ENCODE measurements around the gene NEU2.
"Not testable (repeated sequence)": the region's sequence is repeated elsewhere in the genome, so short reads cannot be mapped to it uniquely, and the experiment has no call there.

NEU2 gene

DNA sequence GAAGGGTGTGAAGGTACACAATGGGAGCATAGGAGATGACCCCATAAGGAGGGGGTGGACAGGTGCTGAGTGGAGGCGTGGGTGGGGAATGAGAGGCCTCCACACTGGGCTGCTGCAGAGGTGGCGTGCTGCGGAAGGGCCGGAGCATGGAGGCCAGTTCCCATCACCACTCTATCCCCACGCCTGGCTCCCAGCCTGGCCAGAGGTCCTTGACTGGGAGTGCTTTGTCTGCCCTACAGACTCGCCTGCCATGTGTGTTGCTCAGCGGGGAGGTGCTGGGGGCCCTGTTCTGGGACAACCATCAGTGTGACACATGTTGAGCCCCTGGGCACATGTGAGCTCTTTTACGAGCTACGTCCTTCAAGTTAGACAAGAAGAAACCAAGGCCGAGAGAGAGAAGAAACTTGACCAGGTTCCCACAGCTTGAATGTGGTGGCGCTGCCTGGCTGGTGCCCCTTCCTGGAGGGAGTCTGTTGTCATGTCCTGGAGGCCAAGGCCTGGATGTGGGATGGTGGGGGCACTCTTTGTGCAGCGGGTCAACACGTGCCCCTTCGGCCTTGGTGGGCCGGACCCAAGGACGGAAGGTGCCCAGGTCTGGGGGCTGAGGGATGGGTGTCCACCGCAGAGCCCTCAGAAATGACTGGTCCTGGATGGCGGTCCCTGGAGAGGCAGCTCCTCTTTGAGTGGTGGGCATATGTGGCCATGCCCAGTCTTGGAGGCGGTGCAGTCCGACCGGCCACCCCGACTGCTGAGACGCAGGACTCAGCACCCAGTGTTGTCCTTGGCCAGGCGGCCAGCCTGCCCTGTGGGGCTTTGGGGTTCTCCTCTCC lies 26.5 kb downstream of the NEU2 start:
- no peak for DNase-seq (ENCODE audit: low spot score)

DNA sequence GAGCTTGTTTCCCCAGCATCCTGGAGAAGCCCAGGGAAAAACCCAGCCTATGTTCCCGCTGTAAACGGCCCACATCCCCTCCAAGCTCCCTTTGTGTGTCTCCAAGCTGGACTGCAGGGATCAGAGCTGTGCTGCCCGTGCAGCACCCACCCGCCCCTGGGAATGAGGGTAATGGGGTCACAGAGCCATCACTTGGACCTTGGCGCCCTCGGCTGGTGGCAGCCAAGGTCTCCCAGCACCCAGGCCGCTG lies 27.0 kb downstream of the NEU2 start:
- DNase-seq (ENCODE audit: low spot score), result no peak

DNA sequence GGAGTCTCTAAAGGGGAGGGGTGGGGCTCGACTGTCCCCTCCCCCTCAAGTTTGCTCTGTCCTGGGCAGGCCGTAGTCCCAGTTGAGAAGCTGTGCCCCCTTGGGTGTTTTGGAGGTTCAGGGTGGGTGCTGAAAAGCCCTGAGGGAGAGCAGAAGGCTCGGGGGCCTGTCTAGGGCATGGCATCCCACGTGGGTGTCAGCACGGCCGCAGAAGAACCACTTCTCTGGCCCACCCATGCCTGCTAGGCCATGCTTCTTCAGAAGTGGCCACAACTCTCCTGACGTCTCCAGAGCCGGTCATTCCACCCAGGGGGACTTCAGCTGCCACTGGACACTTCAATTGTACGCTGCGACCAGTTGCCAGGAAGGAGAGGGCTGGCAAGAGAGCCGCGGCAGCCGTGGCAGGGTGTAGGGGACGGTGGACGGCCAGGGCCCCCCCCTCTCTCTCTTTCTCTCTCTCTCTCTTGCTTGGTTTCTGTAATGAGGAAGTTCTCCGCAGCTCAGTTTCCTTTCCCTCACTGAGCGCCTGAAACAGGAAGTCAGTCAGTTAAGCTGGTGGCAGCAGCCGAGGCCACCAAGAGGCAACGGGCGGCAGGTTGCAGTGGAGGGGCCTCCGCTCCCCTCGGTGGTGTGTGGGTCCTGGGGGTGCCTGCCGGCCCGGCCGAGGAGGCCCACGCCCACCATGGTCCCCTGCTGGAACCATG lies 27.5 kb downstream of the NEU2 start, which contains the start of gene INPP5D:
Gene INPP5D, plus strand, starts transcription at position 546 of the 704 bp plus-strand sequence. Its CDS starts 137 bp downstream, at position 683.
- no peak for DNase-seq (ENCODE audit: low spot score)

DNA sequence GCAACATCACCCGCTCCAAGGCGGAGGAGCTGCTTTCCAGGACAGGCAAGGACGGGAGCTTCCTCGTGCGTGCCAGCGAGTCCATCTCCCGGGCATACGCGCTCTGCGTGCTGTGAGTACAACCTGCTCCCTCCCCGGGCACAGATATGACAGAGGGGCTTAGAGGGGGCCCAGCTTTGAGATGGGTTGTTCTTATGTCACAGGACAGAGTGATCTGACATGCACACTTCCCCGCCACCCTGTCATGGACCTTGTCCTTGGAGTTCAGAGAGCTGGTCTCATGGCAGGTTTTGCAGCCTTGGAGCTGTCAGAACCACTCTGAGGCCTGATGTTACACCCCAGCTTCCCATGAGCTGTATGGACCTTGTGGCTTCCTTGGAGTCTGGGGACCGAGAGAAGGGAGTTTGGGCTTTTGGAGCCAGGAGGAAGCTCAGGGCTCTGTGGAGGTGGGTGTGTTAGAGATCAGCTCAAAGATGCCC lies 28.1 kb downstream of the NEU2 start:
- DNase-seq (ENCODE audit: low spot score), result no peak

DNA sequence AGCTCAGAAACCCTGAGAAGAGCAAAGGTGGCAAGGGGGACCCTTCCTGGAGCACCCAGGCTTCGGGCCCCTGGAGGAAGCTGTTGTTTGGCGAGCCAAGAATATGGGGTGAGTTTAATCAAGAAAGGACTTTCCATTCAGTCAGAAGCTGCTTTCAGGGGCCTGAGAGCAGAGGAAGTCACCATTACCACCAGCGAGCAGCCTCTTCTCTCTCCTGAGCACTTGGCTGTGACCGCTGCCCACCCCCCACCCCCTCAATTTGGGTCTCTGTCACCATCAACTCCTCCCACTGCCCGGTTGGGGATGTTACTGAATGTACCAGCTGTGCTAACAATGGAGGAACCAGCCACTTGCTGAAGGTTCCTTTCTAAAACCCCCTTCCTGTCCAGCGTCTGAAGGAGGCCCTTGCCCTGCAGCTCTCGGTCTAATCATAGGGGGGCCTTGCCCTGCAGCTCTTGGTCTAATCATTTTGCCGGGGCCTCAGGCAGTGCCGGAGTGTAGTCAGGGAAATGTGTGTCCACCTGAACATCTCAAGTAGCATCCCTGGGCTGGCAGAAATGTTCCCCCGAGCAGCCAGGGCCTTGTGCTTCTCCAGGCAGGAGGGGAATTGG lies 28.6 kb downstream of the NEU2 start:
- DNase-seq (ENCODE audit: low spot score), result no peak

DNA sequence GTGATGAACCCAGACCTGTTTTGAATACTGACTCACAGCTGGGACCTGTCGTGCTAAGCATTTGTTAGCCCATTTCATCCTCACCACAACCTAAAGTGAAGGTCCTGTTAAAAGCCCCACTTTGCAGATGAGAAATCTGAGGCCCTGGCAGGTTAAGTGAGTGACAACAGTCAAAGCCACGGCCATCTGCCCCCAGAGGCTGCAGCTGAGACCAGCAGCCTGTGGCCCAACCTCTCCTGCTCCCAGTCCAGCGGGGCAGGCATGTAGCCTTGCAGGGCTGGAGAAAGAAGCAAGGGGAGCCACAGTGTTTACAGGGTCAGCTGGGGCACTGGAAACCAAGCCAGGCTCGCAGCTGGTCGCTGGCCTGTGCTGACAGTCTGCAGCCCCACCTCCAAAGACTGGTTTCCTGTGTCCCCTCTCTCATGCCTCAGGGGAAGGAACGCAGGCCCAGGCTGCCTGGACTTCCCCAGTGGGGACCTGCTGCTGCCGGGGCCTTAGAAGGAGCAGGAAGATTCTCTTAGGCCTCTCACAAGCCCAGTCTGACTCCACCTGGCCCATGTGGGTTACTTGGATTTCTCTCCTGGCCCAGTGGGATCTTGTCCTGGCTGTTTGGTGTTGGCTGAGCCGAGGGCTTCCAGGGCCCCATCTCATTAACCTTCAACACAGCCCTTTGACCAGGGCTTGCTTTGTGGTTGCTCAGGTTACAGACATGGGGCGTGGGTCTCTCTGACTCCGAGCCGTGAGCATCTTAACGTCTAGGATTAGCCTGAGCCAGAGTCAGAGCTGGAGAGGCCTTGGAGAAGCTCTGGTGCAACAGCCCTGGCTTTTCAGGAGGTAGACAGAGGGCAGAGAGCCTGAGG lies 29.3 kb downstream of the NEU2 start:
- no peak for DNase-seq (ENCODE audit: low spot score)

DNA sequence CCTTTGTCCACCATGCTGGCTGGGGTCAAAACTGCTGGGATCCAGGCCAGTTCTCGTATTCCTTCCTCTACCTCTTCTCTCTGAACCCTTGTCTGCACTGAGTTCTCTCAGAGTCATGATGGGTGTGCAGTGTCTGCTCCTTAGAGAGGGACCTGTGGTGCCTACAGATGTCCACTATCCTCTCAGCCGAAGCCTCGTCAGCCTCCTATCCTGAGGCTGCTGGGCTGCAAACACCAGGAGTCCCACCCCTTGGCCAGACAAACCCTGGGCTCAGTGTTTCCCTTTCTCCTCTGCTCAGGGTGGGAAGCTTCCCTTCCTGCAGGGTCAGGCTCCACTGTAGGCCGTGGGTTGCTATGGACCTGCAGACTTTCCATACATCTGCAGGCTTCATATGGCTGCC lies 30.0 kb downstream of the NEU2 start:
- no peak for DNase-seq (ENCODE audit: low spot score)

DNA sequence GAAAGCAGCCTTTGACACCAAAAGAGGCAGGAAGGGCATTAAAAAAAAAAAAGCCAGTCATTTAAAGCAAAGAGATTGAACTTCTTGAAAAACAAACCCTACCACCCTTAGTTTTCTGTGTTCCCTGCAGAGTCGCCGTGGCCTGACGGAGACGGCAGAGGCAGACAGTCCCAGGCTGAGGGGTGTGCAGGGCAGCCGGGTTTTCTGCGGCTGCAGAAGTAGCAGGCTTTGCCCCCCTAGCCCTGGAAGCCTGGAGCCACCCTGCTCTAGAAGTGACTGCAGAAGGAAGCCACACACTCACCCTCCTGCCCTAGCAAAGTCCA lies 30.4 kb downstream of the NEU2 start:
- no peak for DNase-seq (ENCODE audit: low spot score)

DNA sequence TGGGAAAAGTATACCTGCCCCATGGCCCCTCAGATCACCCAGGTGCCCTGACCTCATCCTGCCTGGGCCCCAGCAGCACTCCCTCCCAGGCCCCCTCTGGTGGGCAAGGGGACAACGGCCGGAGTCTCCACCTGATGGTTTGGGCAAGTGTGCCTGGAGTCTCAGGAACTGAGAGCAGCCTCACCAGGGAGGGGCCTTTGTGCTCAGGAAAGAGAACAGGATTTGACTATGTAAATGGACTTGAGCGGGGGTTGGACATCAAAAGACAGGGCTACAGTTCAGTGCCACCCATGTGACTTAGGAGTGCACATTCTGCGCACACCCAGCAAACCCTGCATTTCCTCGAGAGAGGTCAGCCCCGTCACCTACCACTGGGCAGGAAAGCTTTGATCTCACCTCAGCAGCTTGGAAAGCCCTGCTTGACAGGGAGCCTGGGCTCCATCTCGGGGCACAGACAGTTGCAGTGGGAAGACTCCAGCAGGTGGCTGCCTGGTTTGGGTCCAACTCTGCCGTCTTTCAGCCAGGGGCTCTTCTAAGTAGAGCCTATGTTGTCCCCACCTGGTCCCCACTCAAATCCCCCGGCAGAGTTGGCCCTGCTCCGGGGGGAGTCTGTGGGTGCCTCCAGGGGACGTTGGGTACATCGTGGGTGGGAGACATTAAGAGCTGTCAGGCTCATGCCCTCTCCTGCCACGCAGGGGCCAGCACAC lies 30.9 kb downstream of the NEU2 start:
- no peak for DNase-seq (ENCODE audit: low spot score)

DNA sequence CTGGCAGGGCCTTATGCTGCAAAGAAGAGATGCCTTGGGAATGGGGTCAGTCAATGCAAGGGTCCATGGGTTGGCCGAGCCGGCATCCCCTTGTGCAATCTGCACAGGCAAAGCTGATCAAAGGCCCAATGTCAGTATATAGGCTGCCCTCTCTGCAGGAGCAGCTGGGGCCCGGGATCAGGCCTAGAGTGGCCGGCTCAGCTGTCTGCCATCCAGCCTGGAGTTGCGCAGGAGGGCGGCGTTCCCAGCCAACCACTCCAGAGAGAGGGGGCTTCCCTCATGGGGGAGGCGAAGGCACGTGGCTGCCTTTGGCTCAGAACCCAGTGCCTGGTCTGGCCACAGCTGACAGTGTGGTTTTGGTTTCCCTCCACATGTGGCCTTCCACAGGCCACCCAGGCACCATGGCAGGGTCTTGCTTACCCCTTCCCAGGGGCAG lies 31.5 kb downstream of the NEU2 start:
- DNase-seq (ENCODE audit: low spot score), result no peak

DNA sequence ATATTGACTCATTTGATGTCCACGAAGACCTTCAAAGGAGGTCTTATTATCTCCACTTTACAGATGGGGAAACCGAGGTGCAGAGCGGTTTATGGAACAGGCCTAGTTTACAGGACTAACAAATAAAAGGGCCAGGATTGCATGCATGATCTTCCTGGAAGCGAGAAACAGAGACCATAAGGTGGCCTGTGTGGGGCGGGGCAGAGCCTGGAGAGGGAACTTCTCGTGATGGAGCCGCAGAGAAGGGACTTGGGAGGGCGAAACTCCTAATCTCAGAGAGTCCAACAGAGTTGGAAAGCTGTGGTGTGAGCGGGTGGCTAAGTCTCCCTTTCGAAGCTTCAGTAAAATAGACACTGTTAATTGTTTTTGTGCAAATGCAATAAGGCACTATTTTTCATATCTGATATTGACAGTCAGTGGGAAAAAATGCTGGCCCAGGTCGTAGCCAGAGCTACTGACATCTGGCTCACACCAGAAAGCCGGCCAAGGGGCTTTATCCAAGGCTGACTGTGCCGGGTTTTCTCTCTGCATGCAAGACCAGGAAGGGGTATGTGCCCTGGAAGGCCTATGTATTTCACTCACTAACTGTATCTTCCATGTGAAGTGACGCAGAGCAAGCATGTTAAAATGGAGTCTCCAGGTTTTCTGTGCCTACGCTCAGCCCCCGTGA lies 32.2 kb downstream of the NEU2 start:
- no peak for DNase-seq (ENCODE audit: low spot score)

DNA sequence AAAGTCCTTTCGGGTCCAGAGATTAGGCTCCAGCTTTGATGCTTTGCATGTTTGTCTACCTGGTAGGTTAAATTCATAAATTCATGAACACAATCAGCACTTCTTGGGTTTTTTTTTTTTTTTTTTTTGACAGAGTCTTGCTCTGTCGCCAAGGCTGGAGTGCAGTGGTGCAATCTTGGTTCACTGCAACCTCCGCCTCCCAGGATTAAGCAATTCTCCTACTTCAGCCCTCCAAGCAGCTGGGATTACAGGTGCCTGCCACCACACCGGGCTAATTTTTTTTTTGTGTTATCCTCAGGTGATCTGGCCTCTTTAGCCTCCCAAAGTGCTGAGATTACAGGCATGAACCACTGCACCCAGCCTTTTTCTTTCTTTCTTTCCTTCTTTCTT lies 32.7 kb downstream of the NEU2 start:
- DNase-seq (ENCODE audit: low spot score), result not testable (repeated sequence)

DNA sequence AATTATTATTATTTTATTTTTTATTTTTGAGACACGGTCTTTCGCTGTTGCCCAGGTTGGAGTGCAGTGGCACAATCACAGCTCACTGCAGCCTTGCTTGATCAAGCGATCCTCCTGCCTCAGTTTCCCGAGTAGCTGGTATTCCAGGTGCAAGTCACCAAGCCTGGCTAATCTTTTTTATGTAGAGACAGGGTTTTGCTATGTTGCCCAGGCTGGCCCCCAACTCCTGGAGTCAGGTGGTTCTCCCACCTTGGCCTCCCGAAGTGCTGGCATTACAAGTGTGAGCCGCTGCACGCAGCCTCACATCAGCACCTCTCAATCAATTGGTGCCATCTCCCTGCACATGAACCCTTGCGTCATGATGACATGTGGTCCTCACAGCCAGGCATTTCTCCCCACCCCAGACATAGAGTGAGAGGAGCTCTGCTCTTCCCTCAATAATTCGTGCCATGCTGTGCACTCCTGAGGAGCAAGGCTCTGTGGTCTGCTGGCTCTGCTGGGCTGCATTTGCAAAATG lies 33.5 kb downstream of the NEU2 start:
- no peak for DNase-seq (ENCODE audit: low spot score)

DNA sequence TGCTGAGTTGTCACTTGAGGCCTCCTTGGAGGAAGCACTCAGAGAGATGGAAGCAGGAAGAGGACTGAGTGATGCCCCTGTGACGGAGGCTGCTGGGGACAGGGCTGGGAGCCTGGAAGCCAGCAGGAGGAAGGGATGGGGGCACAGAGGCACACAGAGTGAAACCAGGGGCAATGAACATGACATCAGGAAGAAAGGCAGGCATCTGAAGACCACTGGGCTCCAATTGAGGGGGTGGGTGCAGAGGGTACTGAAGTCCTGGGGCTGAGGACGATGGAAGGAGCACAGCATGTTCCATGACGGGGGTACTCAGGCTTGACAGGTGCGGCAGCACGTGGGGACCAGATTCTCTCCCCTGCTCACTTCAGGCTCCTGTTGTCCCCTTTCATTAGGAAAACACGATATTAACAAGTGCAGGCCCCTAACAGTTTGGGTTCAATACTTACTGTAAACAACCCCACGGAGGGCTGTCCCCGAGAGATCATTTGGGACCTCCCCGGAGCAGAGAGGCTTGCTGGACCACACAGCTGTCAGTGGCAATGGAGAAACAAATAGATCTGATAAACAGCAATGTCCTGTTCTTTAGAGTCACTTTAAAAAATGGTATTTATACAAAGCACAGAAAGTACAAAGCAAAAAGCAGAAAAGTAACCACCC lies 36.4 kb downstream of the NEU2 start:
- no peak for DNase-seq (ENCODE audit: low spot score)

DNA sequence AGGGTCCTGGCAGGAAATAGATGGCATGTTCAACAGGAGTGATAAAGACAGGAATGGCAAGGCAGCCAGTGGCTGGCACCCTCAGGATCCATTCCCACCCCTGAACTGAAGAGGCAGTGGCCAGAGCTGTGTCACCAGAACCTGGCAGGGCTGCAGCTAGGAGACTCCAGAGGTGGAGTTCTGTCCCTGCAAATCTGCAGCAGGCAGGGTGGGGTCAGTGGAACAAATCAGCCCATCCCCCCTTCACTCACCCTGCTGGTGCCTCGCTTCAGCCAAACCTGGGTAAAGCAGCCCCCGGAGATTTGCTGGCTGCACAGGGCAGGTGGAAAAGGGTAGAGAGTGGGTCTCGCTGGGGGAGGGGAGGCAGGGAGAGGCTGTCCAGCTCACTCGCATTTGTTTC lies 40.4 kb downstream of the NEU2 start:
- no peak for DNase-seq (ENCODE audit: low spot score)

DNA sequence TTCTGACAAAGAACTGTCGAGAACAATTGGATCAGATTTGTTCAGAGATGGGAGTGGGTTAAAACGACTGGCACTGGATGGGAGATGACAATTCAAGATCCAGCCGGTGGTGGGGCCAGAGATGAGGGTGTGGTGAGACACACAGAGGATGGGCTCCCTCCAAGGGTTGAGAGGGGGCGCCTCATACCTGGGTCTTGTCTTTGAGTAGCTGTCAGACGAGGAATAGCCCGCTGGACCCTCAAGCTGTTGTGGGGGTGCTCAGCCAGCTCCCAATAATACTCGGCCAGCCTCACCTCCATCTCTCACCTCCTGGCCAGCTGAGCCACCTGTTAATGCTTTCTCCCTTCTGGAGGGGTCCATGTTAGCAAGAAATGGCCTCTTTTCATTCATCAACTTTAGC lies 41.6 kb downstream of the NEU2 start:
- no peak for DNase-seq (ENCODE audit: low spot score)

DNA sequence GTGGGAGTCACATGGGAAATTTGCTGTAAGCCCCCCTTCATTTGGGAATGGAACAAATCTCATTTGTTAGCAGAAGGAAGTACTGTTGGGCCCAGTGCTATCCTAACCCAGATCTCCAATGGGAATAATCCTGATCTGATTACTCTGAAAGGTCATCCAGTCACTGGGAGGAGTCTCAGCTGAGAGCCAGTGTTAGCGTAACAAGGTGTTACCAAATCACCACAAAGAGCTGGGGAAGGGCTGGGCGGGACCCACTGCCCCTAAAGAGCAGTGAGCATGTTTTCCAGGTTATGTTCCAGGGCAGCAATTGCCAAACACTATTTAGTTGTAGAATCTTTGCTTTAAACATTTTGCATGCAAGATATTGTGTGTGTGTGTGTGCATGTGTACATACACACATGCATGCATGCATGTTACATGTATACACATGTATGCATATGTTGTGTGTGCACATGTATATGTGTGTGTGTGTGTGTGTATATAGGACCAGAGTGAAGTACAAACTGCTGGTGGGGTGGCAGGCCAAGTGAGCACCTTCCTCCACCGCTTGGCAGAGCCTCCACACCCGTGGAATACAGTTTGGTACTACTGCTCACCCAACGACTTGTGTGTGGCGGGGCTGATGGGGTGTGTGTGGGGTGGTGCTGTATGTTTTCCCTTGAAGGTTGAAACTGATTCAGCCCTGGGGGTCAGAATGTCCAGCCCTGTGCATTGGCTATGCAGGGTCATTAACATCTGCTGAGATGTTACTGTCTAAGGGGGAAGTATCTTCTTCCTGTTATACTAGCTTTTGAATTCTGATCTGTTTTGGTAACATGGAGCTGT lies 42.9 kb downstream of the NEU2 start:
- DNase-seq (ENCODE audit: low spot score), result no peak

DNA sequence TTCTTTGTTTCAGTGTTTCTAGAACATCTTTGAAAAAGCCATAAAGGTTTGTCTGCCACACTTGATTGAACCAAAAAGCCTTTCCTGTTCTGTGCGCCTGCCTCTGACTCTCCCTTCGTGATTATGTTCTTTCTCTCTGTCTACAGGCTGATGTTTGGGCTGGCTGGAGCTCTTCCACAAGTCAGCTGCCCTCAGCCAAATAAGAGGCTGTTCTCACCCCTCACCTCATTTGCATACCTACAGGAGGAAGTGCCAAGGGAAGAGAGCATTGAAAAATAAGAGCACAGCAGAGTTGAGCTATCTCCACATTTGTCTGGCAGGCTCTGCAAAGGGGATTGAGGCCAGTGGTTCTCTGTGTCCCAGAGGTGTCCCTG lies 43.5 kb downstream of the NEU2 start:
- DNase-seq (ENCODE audit: low spot score), result no peak

DNA sequence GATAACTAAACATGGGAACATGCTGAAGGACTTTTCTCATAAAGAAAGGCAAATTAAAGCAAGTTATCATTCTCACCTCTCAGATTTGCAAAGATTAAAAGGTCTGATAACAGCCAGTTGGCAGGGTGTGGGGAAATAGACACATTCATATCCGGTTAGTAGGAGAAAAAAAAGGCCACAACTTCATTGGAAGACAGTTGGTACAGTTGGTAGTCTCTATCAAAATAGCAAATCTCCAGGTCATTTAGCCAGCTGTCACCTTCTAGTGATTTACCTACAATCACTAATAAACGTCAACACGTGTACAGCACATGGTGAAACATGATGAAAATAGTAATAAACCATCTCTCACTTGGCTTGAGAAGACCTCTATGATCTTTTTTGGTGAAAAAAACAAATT lies 44.3 kb downstream of the NEU2 start:
- DNase-seq (ENCODE audit: low spot score), result no peak

DNA sequence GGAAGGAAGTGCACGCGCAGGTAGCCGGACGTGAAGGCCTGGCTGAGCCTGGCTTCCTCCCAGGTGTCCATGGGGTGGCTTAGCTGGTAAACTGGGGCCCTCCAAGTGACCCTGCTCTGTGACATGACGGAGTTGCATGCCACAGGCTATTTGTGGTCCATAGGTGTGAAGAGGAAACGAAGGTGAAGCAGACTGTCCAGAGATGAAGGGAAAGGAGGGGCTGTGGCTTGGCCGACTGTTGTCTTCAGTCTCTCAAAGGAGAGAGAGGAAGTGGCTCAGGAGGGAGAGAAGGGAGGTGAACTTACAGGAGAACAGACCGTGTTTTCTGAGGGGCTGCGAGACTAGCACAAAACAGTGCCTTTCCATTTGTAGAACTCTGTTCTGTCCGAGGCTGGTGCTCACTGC lies 47.0 kb downstream of the NEU2 start:
- no peak for DNase-seq (ENCODE audit: low spot score)

All from COLO829 (cell line).